ENCODE results near the gene EDN3. TPM values are rescaled to one million over a fixed set of nuclear protein-coding genes. Genes with fewer than 3 reads are reported as not detected.
"Not testable (repeated sequence)": the region's sequence is repeated elsewhere in the genome, so short reads cannot be mapped to it uniquely, and the experiment has no call there.

Gene EDN3
- total RNA-seq, 1 donor, result not detected

DNA sequence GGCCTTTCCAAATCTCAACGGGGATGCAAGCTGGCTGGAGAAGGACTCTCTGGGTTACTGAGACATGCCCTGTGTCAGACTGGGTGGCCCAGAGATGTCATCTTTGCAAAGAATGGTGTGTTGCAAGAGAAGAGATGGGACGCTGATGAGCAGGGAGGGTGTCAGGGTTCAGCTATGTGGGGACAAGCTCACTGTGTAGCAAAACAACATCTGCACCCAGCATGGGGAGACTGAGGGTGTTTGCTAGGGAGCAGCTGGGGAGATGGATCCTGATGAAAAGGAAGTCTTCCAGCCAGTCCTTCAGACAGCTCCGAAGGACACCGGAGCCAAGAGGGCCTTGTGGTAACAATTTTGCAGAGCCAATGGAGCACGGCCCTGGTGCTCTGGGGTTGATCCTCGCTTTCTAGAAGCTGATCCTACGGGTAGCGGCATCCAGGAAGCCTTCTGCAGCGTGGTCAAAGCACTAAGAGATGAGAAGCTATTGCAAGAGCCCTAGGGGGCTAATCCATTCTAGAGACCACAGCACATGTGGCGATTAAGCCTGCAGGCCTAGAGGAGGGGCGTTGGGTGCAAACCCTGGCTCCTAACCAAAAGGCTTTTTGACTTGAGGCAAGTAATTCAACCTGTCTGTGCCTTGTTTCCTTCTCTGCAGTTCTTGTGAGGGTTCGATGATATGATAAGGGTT lies 39.9 kb downstream of the EDN3 start:
- Histone ChIP-seq H3K9me3 (ENCODE audit: low read depth, low read length) (no peaks in the 10 kb centered on the region), H3K4me3 (ENCODE audit: low read length) (no peak overlapping the region), H3K27me3 (ENCODE audit: insufficient read depth, low read length) (no peaks in the 10 kb centered on the region), H3K4me1 (ENCODE audit: insufficient read depth, low read length) (peaks cover 5% of the 10 kb centered on the region)

DNA sequence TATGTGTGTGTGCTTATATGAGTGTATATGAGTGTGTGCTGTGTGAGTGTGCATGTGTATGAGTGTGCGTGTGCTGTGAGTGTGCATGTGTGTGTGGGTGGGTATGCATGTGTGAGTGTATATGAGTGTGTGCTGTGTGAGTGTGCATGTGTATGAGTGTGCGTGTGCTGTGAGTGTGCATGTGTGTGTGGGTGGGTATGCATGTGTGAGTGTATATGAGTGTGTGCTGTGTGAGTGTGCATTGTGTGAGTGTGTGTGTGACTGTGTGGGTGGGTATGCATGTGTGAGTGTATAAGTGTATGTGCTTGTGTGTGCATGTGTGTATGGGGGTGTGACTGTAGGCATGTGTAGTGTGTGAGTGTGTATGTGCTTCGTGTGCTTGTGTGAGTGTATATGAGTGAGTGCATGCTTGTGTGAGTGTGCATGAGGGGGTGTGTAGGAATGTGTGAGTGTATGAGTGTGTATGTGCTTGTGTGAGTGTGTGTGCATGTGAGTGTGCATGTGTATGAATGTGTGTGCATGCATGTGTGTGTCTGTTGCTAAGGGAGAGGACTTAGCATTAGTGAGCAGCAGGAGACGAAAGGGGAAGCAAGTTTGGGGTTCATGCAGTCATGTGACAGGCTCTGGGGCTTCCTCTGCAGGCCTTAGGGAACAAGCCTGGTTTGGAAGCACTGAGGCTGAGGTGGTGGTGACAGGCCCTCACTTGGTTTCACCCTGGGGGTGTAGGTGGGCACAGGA lies 41.0 kb downstream of the EDN3 start:
- not testable (repeated sequence) for H3K27me3 ChIP-seq (ENCODE audit: insufficient read depth, low read length); H3K4me1 ChIP-seq (ENCODE audit: insufficient read depth, low read length); H3K9me3 ChIP-seq (ENCODE audit: low read depth, low read length); H3K4me3 ChIP-seq (ENCODE audit: low read length)

DNA sequence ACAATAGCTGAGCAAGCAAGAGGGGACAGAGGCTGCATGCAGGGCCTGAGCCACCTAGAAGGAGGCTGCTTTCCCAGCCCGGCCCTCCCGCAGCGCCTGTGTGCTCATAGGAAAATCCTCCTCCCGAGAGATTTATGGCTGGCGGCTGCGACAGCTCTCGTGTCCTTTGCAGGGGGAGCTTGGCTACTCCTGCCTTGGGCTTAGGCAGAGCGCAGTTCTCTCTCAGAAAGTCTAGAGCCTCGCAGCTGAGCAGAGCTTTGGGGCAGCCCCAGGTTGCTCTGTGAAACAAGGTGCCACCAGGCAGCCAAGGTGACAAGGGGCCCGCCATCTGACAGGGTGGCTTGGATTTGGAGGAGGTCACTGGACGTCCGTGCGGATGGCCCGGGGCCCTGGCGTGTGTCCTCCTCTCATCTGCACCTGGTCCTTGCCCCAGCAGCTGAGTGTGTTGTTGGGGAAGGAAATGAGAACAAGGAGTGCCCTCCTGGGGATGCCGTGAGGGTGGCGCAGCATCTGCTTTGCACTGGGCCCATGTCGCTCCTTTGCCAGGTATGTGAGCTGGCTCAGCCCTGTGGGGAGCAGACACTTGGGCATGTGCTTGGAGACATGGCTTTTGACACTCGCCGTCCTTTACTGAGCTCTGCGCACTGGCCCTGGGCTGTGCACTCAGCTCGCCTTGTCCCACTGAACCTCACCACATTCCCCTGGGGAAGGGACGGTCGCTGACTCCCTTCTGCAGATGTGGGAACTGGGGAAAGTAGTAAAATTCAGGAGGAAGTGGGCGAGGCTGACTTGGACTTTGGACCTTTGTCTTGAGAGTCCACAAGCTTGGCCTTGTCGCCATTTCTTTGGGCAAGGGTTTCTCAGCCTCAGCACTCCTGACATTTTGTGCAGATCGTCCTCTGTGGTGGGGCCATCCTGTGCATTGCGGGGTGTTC lies 41.9 kb downstream of the EDN3 start:
- Histone ChIP-seq H3K27me3 (ENCODE audit: insufficient read depth, low read length) (no peaks in the 10 kb centered on the region), H3K4me1 (ENCODE audit: insufficient read depth, low read length) (peaks cover 5% of the 10 kb centered on the region), H3K9me3 (ENCODE audit: low read depth, low read length) (no peaks in the 10 kb centered on the region), H3K4me3 (ENCODE audit: low read length) (no peak overlapping the region)

DNA sequence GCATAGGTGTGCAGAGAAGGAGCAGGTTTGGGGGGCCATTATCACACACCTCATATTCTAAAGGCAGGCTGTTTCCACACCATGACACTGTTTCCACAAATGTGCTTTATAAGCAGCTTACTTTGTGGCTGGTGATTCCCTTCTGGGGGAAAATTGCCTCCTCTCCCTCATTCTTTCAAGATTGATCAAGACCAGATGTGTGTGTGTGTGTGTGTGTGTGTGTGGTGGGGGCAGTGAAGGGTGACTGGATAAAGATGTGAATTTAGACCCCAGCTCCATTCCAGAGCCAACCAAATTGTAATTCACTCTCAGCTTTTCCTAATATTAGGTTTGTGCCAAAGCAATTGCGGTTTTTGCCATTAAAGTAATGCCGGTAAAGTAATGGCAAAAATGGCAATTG lies 45.6 kb downstream of the EDN3 start:
- Histone ChIP-seq H3K9me3 (ENCODE audit: low read depth, low read length) (no peaks in the 10 kb centered on the region), H3K4me1 (ENCODE audit: insufficient read depth, low read length) (peaks cover 5% of the 10 kb centered on the region), H3K4me3 (ENCODE audit: low read length) (no peak overlapping the region), H3K27me3 (ENCODE audit: insufficient read depth, low read length) (no peaks in the 10 kb centered on the region)

DNA sequence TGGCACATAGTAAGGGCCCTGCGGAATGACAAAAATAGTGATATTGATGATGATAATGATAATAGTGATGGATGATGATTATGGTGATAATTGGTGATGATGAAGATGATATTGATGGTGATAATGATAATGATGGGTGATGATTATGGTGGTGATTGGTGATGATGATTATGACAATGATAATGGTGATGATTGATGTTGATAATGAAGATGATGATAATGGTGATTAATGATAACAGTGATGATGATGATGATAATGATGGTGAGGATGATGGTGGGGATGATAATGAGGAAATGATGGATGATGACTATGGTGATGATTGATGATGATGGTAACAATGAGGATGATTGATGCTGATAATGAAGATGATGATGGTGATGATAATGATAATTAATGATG lies 48.9 kb downstream of the EDN3 start:
- Histone ChIP-seq H3K27me3 (ENCODE audit: insufficient read depth, low read length) (no peaks in the 10 kb centered on the region), H3K4me3 (ENCODE audit: low read length) (no peak overlapping the region), H3K9me3 (ENCODE audit: low read depth, low read length) (no peaks in the 10 kb centered on the region), H3K4me1 (ENCODE audit: insufficient read depth, low read length) (no peaks in the 10 kb centered on the region)

DNA sequence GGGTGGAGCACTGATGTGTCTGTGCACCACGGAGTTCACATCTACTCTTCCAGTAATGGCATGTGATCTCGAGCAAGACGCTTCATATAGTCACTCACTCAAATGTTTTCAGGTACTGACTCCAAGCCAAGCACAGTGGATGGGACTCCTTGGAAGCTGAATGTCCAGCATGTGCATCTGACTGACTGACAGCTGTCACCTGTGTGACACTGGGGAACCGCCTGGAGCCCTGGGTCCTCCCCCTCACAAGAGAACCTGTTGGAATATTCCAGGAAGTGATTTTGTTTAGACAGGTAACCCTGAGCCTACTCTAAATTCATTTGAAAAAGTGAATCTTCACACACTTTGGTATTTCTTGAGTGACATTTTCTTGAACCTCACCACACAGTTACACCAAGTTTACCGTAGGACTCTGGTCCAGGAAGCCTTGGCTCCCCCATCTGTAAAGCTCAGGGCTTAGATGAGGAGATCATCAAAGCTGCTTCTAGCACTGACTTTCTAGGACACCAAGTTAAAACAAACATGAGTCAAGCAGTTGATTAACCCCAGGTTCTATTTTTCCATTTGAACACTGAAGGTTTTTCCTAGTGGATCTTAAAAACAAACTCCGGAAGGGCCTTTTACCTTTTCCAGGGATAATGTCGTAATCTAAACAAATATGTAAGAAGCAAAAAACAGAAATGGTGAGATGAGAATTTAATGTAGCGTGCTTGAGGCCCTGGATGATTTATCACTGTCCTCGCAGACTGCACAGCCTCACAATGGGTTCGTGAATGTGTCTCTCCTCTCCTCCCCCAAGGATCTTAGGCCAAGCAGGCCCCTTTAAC lies 50.1 kb downstream of the EDN3 start:
- H3K9me3 ChIP-seq (ENCODE audit: low read depth, low read length), result no peaks in the 10 kb centered on the region
- no peaks in the 10 kb centered on the region for H3K27me3 ChIP-seq (ENCODE audit: insufficient read depth, low read length)
- H3K4me3 ChIP-seq (ENCODE audit: low read length), result no peak overlapping the region
- H3K4me1 ChIP-seq (ENCODE audit: insufficient read depth, low read length), result no peaks in the 10 kb centered on the region

DNA sequence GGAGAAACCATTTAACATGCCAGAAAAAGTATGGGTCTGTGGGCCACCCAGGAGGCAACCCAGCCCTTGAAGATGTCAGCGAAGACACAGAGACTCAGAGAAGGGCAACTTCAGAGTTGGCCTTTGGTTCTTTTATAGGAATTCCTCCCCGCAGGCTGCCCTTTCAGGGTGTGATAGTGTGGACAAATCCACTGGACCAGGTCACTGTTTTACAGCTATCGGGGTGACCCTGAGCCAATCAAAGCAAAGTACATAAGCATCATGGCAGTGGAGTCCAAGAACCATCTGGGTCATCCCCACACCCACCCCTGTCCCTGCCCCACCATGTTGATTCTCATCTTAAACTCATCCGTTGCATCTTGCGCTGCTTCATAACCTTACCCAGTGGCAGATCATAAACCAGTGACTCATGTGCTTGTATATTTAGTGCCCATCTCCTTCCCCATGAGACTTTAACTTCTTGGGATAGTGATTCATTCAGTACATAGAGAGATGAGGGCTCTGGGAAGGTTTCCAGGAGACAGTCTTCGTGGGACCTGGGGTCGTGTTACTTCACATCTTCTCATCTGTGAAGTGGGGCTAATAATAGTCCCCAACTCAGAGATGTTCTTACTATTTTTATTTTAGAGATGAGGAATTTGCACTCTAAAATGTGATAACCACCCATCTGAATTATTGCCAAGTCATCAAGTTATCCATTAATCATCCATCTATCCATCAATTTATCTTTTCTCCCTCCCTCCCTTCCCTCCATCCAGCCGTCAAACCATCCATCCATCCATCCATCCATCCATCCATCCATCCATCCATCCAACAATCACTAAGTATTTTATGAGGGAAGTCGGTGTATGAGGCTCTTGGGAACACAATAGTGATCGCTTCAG lies 51.0 kb downstream of the EDN3 start:
- Histone ChIP-seq H3K27me3 (ENCODE audit: insufficient read depth, low read length) (no peaks in the 10 kb centered on the region), H3K4me1 (ENCODE audit: insufficient read depth, low read length) (no peaks in the 10 kb centered on the region), H3K4me3 (ENCODE audit: low read length) (no peak overlapping the region), H3K9me3 (ENCODE audit: low read depth, low read length) (no peaks in the 10 kb centered on the region)

DNA sequence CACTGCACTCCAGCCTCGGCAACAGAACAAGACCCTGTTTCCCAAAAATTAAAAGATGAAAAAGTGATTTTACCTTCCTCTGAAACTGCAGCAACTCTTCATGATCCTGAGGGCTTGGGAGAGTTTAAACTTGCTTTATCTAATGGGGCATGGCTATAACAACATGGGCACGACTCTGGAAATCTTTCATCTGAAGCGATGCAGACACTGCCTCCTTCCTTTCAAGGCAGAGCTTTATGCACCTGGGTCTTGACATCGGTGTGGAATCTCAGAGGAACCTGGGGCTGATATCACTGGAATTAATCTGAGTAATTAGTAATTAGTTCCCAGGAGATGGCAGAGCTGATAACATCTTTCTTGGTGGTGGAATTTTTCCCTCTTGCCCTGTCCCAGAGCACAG lies 52.1 kb downstream of the EDN3 start:
- H3K4me1 ChIP-seq (ENCODE audit: insufficient read depth, low read length), result no peaks in the 10 kb centered on the region
- H3K4me3 ChIP-seq (ENCODE audit: low read length), result no peak overlapping the region
- no peaks in the 10 kb centered on the region for H3K9me3 ChIP-seq (ENCODE audit: low read depth, low read length)
- no peaks in the 10 kb centered on the region for H3K27me3 ChIP-seq (ENCODE audit: insufficient read depth, low read length)

DNA sequence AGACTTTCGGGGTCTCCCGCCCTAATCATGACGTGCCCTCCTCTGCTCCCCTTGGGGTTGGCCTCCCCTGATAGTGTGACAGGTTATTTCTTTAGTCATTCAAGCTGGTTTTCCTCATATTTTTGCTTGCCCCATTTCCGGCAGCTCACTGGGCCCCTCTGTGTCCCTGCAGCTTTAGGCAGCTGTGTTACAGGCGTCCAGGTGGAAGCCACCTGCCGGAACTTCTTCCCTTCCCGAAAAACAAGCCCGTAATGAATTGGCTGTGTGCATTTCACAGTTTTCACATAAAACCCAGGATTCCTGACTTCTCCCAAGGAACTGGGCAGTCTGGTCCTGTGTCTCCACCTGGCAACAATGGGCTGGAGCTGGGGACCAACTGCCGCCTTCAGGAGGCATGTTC lies 52.6 kb downstream of the EDN3 start:
- Histone ChIP-seq H3K4me1 (ENCODE audit: insufficient read depth, low read length) (no peaks in the 10 kb centered on the region), H3K4me3 (ENCODE audit: low read length) (no peak overlapping the region), H3K27me3 (ENCODE audit: insufficient read depth, low read length) (no peaks in the 10 kb centered on the region)

DNA sequence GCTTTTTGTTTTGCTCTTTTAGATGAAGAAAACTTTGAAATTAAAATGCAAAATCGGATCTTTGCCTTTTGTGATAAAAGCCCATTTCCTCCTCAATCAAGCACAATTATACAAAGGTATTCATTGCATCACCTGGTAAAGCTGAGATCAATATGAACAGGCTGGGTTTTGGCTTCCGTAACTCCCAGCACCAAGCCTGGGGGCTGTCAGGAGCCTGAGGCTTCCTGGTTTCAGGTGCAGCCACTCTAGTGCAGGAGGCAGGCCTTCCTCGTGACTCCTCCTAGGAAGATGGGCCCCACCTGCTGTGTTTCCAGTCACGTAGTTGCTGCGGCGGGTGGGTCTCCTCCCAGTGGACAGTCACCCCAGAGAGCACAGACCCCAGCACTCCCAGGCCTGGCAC lies 54.0 kb downstream of the EDN3 start:
- H3K9me3 ChIP-seq (ENCODE audit: low read depth, low read length), result no peaks in the 10 kb centered on the region
- no peaks in the 10 kb centered on the region for H3K4me1 ChIP-seq (ENCODE audit: insufficient read depth, low read length)
- no peak overlapping the region for H3K4me3 ChIP-seq (ENCODE audit: low read length)
- no peaks in the 10 kb centered on the region for H3K27me3 ChIP-seq (ENCODE audit: insufficient read depth, low read length)

More for the DNA sequence above, 52.6 kb downstream of the EDN3 start:
- no peaks in the 10 kb centered on the region for H3K9me3 ChIP-seq (ENCODE audit: low read depth, low read length)

DNA sequence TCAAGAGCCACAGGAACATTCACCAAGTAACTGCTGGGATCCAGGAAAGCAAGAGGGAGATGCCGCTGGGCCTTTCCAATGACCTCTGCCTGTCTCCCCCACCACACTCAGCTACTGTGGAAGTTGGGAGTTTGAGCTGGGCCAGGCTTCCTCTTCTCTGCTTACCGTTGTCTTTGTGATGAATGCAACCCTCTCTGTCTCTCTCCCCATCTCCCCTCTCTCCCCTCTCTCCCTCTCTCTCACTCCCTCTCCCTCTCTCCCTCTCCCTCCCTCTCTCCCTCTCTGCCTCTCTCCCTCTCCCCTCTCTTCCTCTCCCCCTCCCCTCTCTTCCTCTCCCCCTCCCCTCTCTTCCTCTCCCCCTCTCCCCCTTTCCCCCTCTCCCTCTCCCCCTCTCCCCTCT lies 54.8 kb downstream of the EDN3 start:
- H3K4me1 ChIP-seq (ENCODE audit: insufficient read depth, low read length), result no peaks in the 10 kb centered on the region
- H3K4me3 ChIP-seq (ENCODE audit: low read length), result no peak overlapping the region
- no peaks in the 10 kb centered on the region for H3K27me3 ChIP-seq (ENCODE audit: insufficient read depth, low read length)
- no peaks in the 10 kb centered on the region for H3K9me3 ChIP-seq (ENCODE audit: low read depth, low read length)

DNA sequence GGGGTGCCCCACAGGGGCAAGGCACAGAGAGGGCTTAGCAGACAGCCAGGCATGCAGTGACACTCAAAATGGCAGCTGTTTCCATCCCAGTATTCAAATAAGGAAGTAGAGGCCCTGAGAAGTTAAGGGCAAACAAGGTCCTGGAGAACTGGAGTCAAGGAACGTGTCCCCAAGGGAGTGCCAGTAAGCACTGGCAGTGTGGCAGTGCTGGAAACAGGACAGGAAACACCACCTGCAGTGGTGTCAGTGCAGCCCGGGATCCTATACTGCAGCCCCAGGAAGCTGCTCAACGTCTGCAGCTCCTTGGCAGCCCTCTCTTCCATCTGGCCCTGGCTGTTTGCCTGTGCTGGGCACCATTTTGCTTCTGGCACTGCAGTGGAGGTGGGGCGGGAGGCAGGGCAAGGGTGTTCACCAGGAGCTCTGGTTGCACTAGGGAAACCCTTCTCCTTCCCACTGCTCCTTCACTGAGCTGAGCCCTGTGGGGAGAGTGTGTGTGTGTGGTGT lies 56.3 kb downstream of the EDN3 start:
- H3K4me3 ChIP-seq (ENCODE audit: low read length), result no peak overlapping the region
- H3K4me1 ChIP-seq (ENCODE audit: insufficient read depth, low read length), result no peaks in the 10 kb centered on the region

DNA sequence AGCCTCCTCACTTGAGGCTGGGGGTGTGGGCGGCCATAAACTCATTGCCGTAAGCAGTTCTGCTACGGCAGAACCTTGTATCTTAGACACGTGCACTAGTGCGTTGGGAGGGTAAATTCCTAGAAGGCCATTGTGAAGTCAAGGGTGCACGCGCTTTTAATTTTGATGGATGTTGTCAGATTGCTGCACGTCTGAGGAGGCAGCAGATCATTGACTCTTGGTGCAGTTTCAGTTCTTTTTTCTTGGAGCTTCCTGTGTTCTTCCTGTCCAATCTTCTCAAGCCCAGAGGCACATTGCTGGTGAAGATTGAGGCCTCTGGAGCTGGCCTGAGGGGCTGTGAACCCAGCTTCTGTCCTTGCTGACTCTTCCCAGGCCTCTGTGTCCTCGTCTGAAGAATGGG lies 58.4 kb downstream of the EDN3 start:
- H3K4me3 ChIP-seq (ENCODE audit: low read length); H3K27me3 ChIP-seq (ENCODE audit: insufficient read depth, low read length); H3K4me1 ChIP-seq (ENCODE audit: insufficient read depth, low read length); H3K9me3 ChIP-seq (ENCODE audit: low read depth, low read length): not testable (repeated sequence)

More for the DNA sequence above, 56.3 kb downstream of the EDN3 start:
- H3K27me3 ChIP-seq (ENCODE audit: insufficient read depth, low read length), result no peaks in the 10 kb centered on the region
- H3K9me3 ChIP-seq (ENCODE audit: low read depth, low read length), result no peaks in the 10 kb centered on the region

Data from mononuclear cell (primary cell).